IPS DF 19.7 (cell line): ENCODE results near the gene SNX21.
"Not testable (repeated sequence)": the region's sequence is repeated elsewhere in the genome, so short reads cannot be mapped to it uniquely, and the experiment has no call there.

Experiments used
- DNase-seq: peaks from one replicate; pipeline ENCODE4 v3.0.0-alpha.2; 2013; ENCODE audit warnings: low read depth, low spot score

The SNX21 gene

DNA sequence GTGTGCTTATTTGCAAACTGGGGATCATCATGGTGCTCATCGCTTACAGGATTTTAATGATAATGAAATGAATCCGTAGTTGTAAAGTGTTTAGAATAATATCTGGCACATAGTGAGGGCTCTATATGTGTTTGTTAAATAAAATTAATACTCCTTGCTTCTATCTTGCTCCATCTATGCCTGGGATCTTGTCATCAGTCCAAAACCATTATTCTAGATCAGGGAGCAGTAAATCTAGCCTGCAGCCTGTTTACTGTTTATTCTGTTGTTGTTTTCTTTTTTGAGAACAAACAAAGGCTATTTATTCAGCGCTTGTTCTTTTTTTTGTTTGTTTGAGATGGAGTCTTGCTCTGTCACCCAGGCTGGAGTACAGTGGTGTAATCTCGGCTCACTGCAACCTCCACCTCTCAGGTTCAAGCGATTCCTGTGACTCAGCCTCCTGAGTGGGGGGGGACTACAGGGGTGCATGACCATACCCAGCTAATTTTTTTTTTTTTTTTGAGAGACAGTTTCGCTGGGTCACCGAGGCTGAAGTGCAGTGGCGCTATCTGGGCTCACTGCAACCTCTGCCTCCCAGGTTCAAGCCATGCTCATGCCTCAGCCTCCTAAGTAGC is 15.5 kb downstream of the SNX21 start:
- DNase-seq: no peak

DNA sequence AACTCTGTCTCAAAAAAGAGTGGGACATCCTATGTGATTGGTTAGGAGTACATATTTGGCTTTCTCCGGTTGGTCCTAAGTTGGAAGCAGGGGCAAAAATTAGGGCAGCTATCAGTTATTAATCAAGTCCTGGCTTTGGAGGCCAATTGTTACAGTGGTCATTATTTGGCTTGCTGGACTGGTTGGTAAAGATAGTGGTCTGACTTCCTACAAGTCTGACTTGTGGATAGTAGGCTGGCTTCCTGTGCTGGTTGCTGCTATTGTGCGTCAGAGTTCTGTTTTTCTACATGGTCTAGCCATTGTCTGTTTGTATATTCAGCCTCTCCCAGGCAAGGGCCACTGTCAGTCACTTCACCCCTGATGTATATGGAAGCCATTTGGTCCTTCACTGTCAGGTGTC is 16.6 kb downstream of the SNX21 start:
- DNase-seq: no peak

DNA sequence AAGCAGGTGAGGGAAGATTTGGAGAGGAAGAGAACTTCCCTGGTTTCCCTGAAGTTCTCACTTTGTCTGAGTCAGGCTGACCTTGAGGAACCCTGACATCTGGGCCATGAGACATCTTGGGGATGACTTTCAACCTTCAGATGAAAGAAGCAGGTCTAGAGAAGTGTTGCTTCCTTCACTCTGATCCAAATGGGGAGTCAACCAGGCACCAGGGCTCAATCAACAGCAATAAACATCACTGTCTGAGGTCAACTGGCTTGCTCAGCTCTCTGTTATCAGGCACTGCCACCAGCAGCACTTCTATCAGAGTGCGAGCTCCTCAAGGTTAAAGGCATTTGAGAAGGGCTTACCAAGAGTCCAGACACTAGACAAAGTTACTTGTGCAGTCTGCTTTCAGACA is 17.3 kb downstream of the SNX21 start:
- no peak for DNase-seq

- no peak for DNase-seq
Observed at GRCh38 chr20:45851501-45851900, 17.9 kb downstream of the SNX21 start.

GRCh38 chr20:45852326-45852725 is 18.7 kb downstream of the SNX21 start:
- DNase-seq: no peak

GRCh38 chr20:45853484-45853883 is 19.9 kb downstream of the SNX21 start:
- DNase-seq: no peak

- DNase-seq: peak; percentile 100
Observed at GRCh38 chr20:45857114-45857881, 23.7 kb downstream of the SNX21 start, which contains the start of the genes ACOT8 and ZSWIM3. Gene ACOT8, minus strand, starts transcription at chr20:45857392. Its CDS starts 77 bp downstream, at chr20:45857315. Gene ZSWIM3, plus strand, starts transcription at chr20:45857614. Its CDS starts 212 bp downstream, at chr20:45857826.

DNA sequence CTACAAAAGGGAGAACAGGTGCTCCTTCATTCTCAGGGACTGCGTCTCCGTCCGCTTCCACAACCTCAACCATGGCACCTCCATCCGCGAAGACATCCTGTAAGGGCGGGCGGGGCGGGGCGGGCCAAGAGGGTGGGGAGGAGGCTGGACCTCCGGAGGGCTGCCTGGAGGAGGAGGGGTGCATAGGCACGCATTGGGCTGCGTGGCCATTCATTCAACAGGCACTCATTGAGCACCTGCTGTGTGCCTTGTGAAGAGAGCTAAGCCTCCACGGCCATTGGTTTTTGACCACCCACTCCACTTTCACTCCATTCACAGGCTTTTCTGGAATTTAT is 24.2 kb downstream of the SNX21 start:
- DNase-seq: no peak

- no peak for DNase-seq
Observed at GRCh38 chr20:45859916-45860315, 26.3 kb downstream of the SNX21 start.

- no peak for DNase-seq
Observed at GRCh38 chr20:45860560-45861220, 27.1 kb downstream of the SNX21 start.

DNA sequence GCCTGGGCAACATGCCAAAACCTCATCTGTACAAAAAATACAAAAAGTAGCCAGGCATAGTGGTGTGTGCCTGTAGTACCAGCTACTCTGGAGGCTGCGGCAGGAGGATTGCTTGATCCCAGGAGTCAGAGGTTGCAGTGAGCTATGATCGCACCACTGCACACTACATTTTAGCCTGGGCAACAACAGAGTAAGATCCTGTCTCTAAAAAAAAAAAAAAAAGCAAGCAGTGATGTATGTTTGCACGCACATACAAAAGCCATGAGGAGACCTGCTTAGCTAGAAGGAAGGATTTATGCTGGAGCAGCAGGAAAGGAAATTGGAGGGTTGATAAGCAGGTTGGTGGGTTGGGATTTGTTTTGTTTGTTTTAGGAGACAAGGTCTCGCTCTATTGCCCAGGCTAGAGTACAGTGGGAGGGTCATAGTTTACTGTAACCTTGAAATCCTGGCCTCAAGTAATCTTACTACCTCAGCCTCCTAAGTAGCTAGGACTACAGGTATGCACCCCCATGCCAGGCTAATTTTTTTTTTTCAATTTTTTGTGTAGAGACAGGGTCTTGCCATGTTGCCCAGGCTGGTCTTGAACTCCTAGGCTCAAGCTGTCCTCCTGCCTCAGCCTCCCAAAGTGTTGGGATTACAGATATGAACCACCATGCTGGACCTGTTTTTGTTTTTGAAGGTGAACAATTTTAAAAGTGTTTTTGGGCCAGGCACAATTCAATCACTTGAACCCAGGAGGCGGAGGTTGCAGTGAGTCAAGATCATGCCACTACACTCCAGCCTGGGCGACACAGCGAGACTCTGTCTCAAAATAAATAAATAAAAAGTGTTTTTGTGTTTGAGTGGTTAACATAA is 27.8 kb downstream of the SNX21 start:
- no peak for DNase-seq

- DNase-seq: no peak
Observed at GRCh38 chr20:45863543-45864470, 30.2 kb downstream of the SNX21 start.

- no peak for DNase-seq
Observed at GRCh38 chr20:45866454-45866853, 32.9 kb downstream of the SNX21 start.

DNA sequence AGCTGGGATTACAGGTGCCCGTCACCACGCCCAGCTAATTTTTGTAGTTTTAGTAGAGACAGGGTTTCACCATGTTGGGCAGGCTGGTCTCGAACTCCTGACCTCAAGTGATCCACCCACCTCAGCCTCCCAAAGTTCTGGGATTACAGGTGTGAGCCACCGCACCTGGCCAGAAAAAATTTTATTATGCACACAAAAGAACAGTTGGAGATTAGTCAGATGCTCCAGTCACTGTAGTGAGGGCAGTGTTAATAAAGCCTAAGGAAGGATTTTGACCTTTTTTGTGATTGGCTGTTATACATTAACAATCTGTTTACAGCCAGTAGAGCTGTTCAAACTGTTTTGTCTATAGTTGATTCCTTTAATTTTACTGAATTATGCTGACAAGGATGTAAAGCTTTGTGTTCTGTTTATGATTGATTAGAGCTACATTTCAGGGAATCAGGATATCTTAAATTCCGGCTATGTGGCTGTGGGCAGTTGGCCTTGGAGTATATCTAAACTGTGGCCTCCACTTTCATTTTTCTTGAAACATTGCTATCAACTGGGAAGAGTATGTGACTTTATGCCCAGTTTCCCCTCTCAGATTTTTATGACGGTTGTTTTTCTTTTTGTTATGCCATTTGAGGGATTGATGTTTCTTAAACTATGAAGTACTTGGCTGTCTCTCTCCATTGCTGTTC is 33.7 kb downstream of the SNX21 start:
- DNase-seq: no peak

DNA sequence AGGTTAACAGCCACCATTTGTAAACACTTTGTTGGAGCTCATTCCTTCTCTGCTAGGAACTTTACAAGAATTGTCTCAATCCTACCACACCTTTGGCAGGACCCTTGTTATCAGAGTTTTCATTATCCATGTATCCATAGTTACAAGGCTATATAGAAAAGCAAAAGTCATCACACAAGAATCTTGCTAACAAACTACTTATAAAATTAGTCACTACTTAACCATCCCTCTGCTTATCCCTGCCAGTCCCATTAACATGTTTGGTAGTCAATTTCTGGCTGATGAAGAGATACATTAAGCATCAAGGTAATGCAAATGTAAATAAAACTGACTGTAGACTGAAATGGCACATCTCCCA is 34.2 kb downstream of the SNX21 start:
- no peak for DNase-seq

GRCh38 chr20:45872626-45873025 is 39.0 kb downstream of the SNX21 start:
- no peak for DNase-seq

- DNase-seq: no peak
Observed at GRCh38 chr20:45873409-45874103, 40.0 kb downstream of the SNX21 start.

DNA sequence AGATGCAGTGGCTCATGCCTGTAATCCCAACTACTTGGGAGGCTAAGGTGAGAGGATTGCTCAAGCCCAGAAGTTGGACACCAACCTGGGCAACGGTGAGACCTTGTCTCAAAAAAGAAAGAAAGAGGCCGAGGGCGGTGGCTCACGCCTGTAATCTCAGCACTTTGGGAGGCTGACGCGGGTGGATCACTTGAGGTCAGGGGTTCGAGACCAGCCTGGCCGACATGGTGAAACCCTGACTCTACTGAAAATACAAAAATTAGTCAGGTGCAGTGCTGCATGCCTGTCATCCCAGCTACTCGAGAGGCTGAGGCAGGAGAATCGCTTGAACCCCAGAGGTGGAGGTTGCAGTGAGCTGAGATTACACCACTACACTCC is 40.5 kb downstream of the SNX21 start:
- DNase-seq: not testable (repeated sequence)

DNA sequence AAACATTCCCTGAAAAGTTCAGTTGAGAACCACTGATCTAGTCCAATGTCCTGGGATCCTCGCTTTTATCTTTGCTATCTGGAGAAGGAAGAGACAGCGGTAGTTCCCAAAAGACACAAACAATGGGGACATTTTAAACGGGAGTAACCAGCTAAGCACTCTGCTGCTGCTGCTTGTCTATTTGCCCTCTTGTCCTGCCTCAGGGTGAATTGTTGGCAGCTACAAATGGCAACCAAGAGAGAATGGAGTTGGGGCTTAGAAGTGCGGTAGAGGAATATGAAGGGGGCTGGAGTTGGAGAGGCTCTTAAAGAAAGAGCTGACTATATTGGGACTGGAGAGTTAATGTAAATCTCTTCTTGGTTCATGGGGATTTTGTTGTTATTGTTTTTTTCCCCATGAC is 41.0 kb downstream of the SNX21 start:
- no peak for DNase-seq
